Immature natural killer cell (primary cell): Measurements from ENCODE around the gene NLK. TPM values are rescaled to one million over a fixed set of nuclear protein-coding genes. Genes with fewer than 3 reads are reported as not detected.
"Not testable (repeated sequence)": the region's sequence is repeated elsewhere in the genome, so short reads cannot be mapped to it uniquely, and the experiment has no call there.

ENCODE experiments used
- DNase-seq, 3 donors: peaks; one replicate each; pipeline ENCODE4 v3.0.0; 2022; ENCODE audit warnings: mixed read lengths in 1 of 3
- H3K27ac Mint-ChIP-seq, 6 donors: one replicate each; pipeline ENCODE4 v1.8.0; 2020; ENCODE audit warnings: mixed read lengths in 6 of 6, mild to moderate bottlenecking in 5 of 6, inconsistent platforms in 4 of 6, moderate library complexity in 3 of 6
- H3K27me3 Mint-ChIP-seq, 3 donors: one replicate each; pipeline ENCODE4 v1.8.0; 2020 to 2021; ENCODE audit warnings: low read depth in 3 of 3, mild to moderate bottlenecking in 3 of 3, mixed read lengths in 3 of 3, moderate library complexity in 3 of 3, inconsistent platforms in 1 of 3
- H3K36me3 Mint-ChIP-seq, 3 donors: one replicate each; pipeline ENCODE4 v1.8.0; 2020; ENCODE audit warnings: mixed read lengths in 3 of 3, inconsistent platforms in 2 of 3, mild to moderate bottlenecking in 2 of 3
- H3K4me1 Mint-ChIP-seq, 2 donors: one replicate each; pipeline ENCODE4 v1.8.0; 2020; ENCODE audit warnings: inconsistent platforms in 2 of 2, mild to moderate bottlenecking in 2 of 2, mixed read lengths in 2 of 2, moderate library complexity in 1 of 2
- H3K4me3 Mint-ChIP-seq, 5 donors: one replicate each; pipeline ENCODE4 v1.8.0; 2020; ENCODE audit warnings: mild to moderate bottlenecking in 5 of 5, mixed read lengths in 5 of 5, inconsistent platforms in 3 of 5, moderate library complexity in 3 of 5
- H3K9me3 Mint-ChIP-seq, 6 donors: one replicate each; pipeline ENCODE4 v1.8.0; 2020; ENCODE audit warnings: mild to moderate bottlenecking in 6 of 6, mixed read lengths in 6 of 6, inconsistent platforms in 4 of 6, moderate library complexity in 3 of 6
- polyA plus RNA-seq, 3 donors: library from polyadenylated mRNA; unstranded; fragments of 300-500 nt; fragmentation: Illumina TruSeq; gene quantifications; one replicate each; pipeline ENCODE4 v1.2.3, GENCODE V29; 2021

The NLK gene
- polyA plus RNA-seq, 3 donors from 2014 or later, result 0.06 to 2.8 (median 2.3) TPM

- H3K9me3 Mint-ChIP-seq, result no peaks in the 10 kb centered on the region
- H3K27me3 Mint-ChIP-seq, result no peaks in the 10 kb centered on the region
- no peaks in the 10 kb centered on the region for H3K4me1 Mint-ChIP-seq
- H3K27ac Mint-ChIP-seq, result no peak overlapping the region
- DNase-seq, result no peak
- peaks cover 7 to 9% (median 8%) of the 10 kb centered on the region in 3 donors for H3K36me3 Mint-ChIP-seq
- no peak overlapping the region for H3K4me3 Mint-ChIP-seq
Measured at GRCh38 chr17:28141313-28141712, 98.8 kb downstream of the NLK start.

- Mint-ChIP-seq H3K27ac (no peak overlapping the region), H3K4me3 (no peak overlapping the region), H3K4me1 (no peaks in the 10 kb centered on the region), H3K9me3 (no peaks in the 10 kb centered on the region), H3K36me3 (peaks cover 5 to 11% (median 9%) of the 10 kb centered on the region in 3 donors), H3K27me3 (no peaks in the 10 kb centered on the region)
- DNase-seq, result no peak
Measured at GRCh38 chr17:28141773-28142172, 99.3 kb downstream of the NLK start.

- Mint-ChIP-seq H3K27me3 (no peaks in the 10 kb centered on the region), H3K36me3 (peaks cover 5 to 15% (median 14%) of the 10 kb centered on the region in 3 donors), H3K4me3 (no peak overlapping the region), H3K4me1 (no peaks in the 10 kb centered on the region), H3K27ac (peak overlapping the region in 1 of 6 donors; percentile 15), H3K9me3 (no peaks in the 10 kb centered on the region)
- no peak for DNase-seq
Measured at GRCh38 chr17:28142305-28142704, 99.8 kb downstream of the NLK start.

- no peak overlapping the region for H3K27ac Mint-ChIP-seq
- DNase-seq, result no peak
- no peaks in the 10 kb centered on the region for H3K4me1 Mint-ChIP-seq
- no peak overlapping the region for H3K4me3 Mint-ChIP-seq
- no peaks in the 10 kb centered on the region for H3K27me3 Mint-ChIP-seq
- no peaks in the 10 kb centered on the region for H3K9me3 Mint-ChIP-seq
- H3K36me3 Mint-ChIP-seq, result peaks cover 5 to 18% (median 14%) of the 10 kb centered on the region in 3 donors
Measured at GRCh38 chr17:28144019-28144418, 101.5 kb downstream of the NLK start.

GRCh38 chr17:28145348-28145747 is 102.9 kb downstream of the NLK start:
- Mint-ChIP-seq H3K36me3 (peaks cover 5 to 18% (median 14%) of the 10 kb centered on the region in 3 donors), H3K4me3 (no peak overlapping the region), H3K4me1 (no peaks in the 10 kb centered on the region), H3K27me3 (no peaks in the 10 kb centered on the region), H3K27ac (no peak overlapping the region), H3K9me3 (no peaks in the 10 kb centered on the region)
- no peak for DNase-seq

GRCh38 chr17:28147017-28147416 is 104.5 kb downstream of the NLK start:
- no peaks in the 10 kb centered on the region for H3K27me3 Mint-ChIP-seq
- H3K4me1 Mint-ChIP-seq, result no peaks in the 10 kb centered on the region
- H3K27ac Mint-ChIP-seq, result no peak overlapping the region
- peaks cover 9 to 18% (median 14%) of the 10 kb centered on the region in 3 donors for H3K36me3 Mint-ChIP-seq
- H3K4me3 Mint-ChIP-seq, result no peak overlapping the region
- no peaks in the 10 kb centered on the region for H3K9me3 Mint-ChIP-seq
- no peak for DNase-seq

GRCh38 chr17:28151001-28151400 is 108.5 kb downstream of the NLK start:
- Mint-ChIP-seq H3K27ac (no peak overlapping the region), H3K4me1 (no peaks in the 10 kb centered on the region)

GRCh38 chr17:28154214-28154613 is 111.7 kb downstream of the NLK start:
- Mint-ChIP-seq H3K4me3 (no peak overlapping the region), H3K27ac (peak overlapping the region in 1 of 6 donors; percentile 42), H3K36me3 (peaks cover 0 to 4% (median 4%) of the 10 kb centered on the region in 3 donors), H3K4me1 (no peaks in the 10 kb centered on the region), H3K27me3 (peaks cover 0 to 2% (median 2%) of the 10 kb centered on the region in 3 donors), H3K9me3 (no peaks in the 10 kb centered on the region)
- DNase-seq, result no peak

More at GRCh38 chr17:28151001-28151400, 108.5 kb downstream of the NLK start:
- no peak for DNase-seq
- Mint-ChIP-seq H3K27me3 (peaks cover 0 to 2% (median 0%) of the 10 kb centered on the region in 3 donors), H3K9me3 (no peaks in the 10 kb centered on the region), H3K36me3 (peaks cover 4 to 12% (median 11%) of the 10 kb centered on the region in 3 donors), H3K4me3 (no peak overlapping the region)

- H3K4me3 Mint-ChIP-seq, H3K27me3 Mint-ChIP-seq, H3K36me3 Mint-ChIP-seq, H3K4me1 Mint-ChIP-seq, H3K27ac Mint-ChIP-seq, H3K9me3 Mint-ChIP-seq, DNase-seq: not testable (repeated sequence)
Measured at GRCh38 chr17:28155405-28155804, 112.9 kb downstream of the NLK start.

GRCh38 chr17:28159004-28159403 is 116.5 kb downstream of the NLK start:
- Mint-ChIP-seq H3K27me3 (peaks cover 0 to 2% (median 2%) of the 10 kb centered on the region in 3 donors), H3K4me3 (no peak overlapping the region), H3K9me3 (no peaks in the 10 kb centered on the region), H3K27ac (no peak overlapping the region), H3K36me3 (peaks cover 5 to 12% (median 10%) of the 10 kb centered on the region in 3 donors), H3K4me1 (no peaks in the 10 kb centered on the region)
- DNase-seq, result no peak

GRCh38 chr17:28159924-28160323 is 117.4 kb downstream of the NLK start:
- Mint-ChIP-seq H3K4me3 (no peak overlapping the region), H3K9me3 (no peaks in the 10 kb centered on the region), H3K27me3 (peaks cover 0 to 2% (median 2%) of the 10 kb centered on the region in 3 donors), H3K4me1 (no peaks in the 10 kb centered on the region), H3K27ac (no peak overlapping the region), H3K36me3 (peaks cover 5 to 10% (median 8%) of the 10 kb centered on the region in 3 donors)
- DNase-seq, result no peak

- H3K9me3 Mint-ChIP-seq, result no peaks in the 10 kb centered on the region
- H3K36me3 Mint-ChIP-seq, result peaks cover 5 to 14% (median 13%) of the 10 kb centered on the region in 3 donors
- no peak overlapping the region for H3K27ac Mint-ChIP-seq
- peaks cover 0 to 2% (median 1%) of the 10 kb centered on the region in 3 donors for H3K27me3 Mint-ChIP-seq
- no peak for DNase-seq
- H3K4me1 Mint-ChIP-seq, result no peaks in the 10 kb centered on the region
- H3K4me3 Mint-ChIP-seq, result no peak overlapping the region
Measured at GRCh38 chr17:28160610-28161009, 118.1 kb downstream of the NLK start.

GRCh38 chr17:28161311-28161710 is 118.8 kb downstream of the NLK start:
- H3K9me3 Mint-ChIP-seq, result no peaks in the 10 kb centered on the region
- H3K27me3 Mint-ChIP-seq, result peaks cover 0 to 2% (median 0%) of the 10 kb centered on the region in 3 donors
- DNase-seq, result no peak
- peaks cover 9 to 16% (median 14%) of the 10 kb centered on the region in 3 donors for H3K36me3 Mint-ChIP-seq
- no peak overlapping the region for H3K27ac Mint-ChIP-seq
- no peak overlapping the region for H3K4me3 Mint-ChIP-seq
- H3K4me1 Mint-ChIP-seq, result no peaks in the 10 kb centered on the region

- no peak for DNase-seq
- Mint-ChIP-seq H3K27me3 (no peaks in the 10 kb centered on the region), H3K4me1 (peaks cover 0 to 5% of the 10 kb centered on the region in 2 donors), H3K27ac (no peak overlapping the region), H3K9me3 (no peaks in the 10 kb centered on the region), H3K4me3 (no peak overlapping the region), H3K36me3 (peaks cover 22 to 34% (median 30%) of the 10 kb centered on the region in 3 donors)
Measured at GRCh38 chr17:28166478-28166877, 124.0 kb downstream of the NLK start.
